Islet precursor cell (in vitro differentiated cells): ENCODE data around the gene HPCA.
"Not testable (repeated sequence)": the region's sequence is repeated elsewhere in the genome, so short reads cannot be mapped to it uniquely, and the experiment has no call there.

Source experiments
- DNase-seq: peaks from one replicate; pipeline ENCODE4 v3.0.0-alpha.2; 2018

HPCA gene

GRCh38 chr1:32903991-32904785 is 17.9 kb downstream of the HPCA start:
- no peak for DNase-seq

- no peak for DNase-seq
Observed at GRCh38 chr1:32904797-32905196, 18.5 kb downstream of the HPCA start.

- DNase-seq, result not testable (repeated sequence)
Observed at GRCh38 chr1:32905588-32905987, 19.3 kb downstream of the HPCA start.

DNA sequence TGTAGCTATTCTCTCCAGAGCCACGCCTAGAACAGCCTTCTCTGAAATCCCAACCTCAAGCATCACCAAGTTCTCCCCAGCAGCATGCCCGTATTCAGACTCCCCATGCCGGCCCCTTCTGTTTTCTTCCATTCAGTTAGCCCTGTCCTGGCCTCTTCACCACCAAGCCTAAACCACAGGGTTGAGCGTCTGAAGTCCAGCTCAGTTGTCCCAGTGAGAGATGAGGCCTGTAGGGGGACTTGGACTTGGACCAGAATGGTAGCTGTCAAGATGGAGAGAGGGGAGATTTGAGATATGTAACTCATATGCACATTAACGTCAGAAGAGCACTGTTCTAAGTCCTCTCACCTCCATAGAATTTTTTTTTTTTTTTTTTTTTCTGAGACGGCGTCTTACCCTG is 20.4 kb downstream of the HPCA start:
- no peak for DNase-seq

DNA sequence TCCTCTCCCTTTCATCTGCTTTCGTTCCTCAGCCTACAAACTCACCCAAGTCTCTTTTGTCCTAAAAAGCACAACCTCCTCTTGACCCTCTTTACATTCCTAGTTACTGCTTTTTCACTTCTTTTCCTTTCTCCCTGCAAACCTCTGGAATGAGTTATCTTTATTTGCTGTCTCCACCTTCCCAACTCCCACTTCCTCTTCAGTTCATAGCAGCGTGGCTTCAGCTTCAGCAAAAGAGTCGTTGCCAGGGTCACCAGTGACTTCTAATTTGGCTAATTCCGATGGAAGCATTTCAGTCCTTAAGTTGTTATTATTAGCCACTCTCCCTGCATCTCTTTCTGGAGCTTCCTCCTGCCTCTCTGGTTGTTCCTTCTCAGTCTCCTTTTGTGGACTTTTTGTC is 21.1 kb downstream of the HPCA start:
- DNase-seq, result no peak

GRCh38 chr1:32910319-32910718 is 24.0 kb downstream of the HPCA start:
- DNase-seq, result no peak

- no peak for DNase-seq
Observed at GRCh38 chr1:32915766-32916706, 29.7 kb downstream of the HPCA start.

- DNase-seq, result no peak
Observed at GRCh38 chr1:32917521-32917920, 31.2 kb downstream of the HPCA start.

- DNase-seq, result no peak
Observed at GRCh38 chr1:32918179-32918578, 31.9 kb downstream of the HPCA start.

DNA sequence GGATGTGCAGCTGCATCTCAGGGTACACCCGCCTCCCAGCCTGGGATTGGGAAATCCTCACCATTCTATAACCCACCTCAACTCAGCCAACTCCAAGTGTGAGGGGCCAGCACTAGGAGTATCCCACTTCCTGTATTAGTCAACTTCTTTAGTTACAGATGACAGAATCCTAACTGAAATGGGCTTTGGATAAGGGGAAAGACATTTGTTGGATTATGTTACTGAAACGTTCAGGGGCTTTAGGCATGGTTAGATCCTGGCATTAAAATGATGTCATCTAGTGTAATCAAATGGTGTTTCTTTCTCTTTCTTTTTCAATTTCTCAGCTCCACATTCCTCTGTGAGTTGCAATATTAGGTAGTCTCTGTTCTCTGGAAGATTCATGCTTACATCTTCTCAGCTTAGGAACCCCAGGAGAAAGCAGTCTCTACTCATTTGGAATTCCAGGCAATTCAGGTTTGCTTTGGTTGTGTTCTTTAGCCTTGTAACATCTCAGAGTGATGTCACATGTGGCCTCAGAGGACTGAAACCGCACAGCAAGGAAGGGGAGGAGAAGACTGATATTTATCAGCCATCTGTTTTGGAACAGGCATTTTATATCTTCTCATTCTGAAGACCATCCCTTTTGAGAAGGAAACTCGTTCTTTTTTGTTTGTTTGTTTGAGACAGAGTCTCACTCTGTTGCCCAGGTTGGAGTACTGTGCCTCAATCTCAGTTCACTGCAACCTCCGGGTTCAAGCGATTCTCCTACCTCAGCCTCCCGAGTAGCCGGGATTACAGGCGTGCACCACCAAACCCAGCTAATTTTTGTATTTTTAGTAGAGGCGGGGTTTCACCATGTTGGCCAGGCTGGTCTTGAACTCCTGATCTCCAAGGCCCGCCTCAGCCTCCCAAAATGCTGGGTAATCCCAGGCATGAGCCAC is 33.8 kb downstream of the HPCA start:
- DNase-seq, result no peak

DNA sequence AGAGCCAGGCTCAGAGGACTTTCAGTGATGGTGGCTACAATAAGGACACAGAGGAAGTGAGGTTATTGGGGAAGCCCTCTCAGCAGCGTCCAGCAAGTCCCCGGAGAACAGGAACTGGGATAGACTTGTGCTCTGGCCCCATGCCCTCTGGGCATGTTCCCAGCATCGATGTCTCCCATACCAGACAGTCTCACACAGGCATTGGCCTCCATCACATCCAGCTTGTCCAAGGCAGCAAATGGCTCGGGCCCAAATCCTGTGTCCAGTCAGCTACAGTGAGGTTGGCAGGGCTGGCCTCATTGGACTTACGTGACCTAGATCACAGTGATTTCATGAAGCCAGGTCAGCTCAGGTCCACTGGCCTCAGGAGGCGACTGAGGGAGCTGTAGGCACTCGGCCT is 34.5 kb downstream of the HPCA start:
- DNase-seq, result peak; percentile 71

DNA sequence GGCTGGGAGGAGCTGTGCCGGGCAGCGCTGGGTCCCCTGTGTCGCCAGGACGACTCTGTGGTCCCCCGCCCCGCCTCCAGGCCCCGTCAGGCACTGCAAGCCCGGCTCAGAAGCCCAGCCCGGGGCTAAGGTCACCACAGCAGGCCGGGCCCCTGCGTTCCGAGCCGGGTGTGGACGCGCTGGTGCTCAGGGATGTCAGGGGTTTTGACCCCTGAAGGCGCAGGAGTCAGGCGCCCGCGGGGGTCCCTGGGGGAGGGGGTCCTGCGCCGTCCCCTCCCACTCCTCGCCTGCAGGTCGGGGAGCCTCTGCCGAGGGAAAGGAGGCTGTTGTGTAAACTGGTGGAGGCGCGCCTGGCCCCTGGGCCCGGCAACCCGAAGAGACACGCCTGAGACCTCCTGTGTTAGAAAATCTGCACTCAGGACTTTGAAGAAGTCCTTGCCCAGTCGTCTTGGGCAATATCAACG is 38.6 kb downstream of the HPCA start:
- peak; percentile 83 for DNase-seq

GRCh38 chr1:32925403-32926162 is 39.3 kb downstream of the HPCA start:
- DNase-seq, result peak; percentile 91

- no peak for DNase-seq
Observed at GRCh38 chr1:32926562-32926961, 40.3 kb downstream of the HPCA start.

- DNase-seq, result no peak
Observed at GRCh38 chr1:32927441-32927840, 41.1 kb downstream of the HPCA start.

GRCh38 chr1:32928285-32928684 is 42.0 kb downstream of the HPCA start:
- no peak for DNase-seq

DNA sequence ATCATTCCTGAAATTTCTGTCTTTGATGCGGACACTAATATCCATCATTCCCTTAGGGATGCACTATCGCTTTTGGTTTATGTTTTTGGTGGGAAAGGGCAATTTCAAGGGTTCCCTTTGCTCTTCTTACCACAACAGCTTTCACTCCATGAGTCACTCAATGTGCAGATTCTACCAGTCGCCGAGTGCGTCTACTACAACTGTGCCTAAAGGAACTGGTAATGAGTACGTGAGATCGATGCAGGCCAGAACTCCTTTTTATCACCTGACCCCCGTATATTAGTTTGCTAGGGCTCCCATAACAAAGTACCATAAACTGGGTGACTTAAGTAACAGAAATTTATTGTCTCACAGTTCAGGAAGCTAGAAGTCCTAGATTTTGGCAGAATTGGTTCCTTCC is 42.4 kb downstream of the HPCA start:
- DNase-seq, result peak; percentile 63

DNA sequence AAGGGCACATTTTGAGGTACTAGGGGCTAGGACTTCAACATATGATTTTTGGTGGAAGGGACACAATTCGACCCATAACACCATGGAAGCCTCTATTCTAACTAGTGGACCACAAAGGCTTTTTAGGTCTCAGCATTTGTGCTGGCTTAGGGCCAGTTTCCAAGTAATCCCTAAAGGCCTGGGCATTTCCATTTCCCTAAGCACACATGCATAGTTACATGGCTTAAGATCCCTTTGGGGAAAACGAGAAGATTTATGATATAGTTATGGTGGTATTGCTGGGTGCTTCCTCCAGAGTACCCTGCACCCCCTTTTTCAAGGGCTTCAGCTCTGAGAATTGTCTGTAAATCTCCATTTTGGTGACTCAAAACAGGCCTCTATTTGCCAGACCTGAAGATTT is 43.1 kb downstream of the HPCA start:
- DNase-seq, result no peak

DNA sequence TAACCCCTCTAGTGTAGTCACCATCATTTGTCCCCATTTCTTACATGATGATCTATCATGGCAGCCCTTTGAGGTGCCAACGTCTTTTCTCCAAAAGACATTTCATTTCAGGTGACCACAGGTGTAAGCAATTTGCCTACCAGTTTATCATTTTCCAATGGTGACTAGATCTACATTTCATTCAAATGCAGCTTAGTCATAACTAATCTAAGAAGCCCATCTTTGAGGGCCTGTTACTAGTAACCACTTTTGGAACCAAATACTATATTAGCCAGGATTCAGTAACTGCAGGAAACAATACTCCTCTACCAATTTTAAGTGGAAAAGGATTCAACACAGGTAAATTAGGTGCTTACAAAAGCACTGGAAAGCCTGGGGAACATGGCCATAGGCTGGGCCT is 45.5 kb downstream of the HPCA start:
- no peak for DNase-seq

DNA sequence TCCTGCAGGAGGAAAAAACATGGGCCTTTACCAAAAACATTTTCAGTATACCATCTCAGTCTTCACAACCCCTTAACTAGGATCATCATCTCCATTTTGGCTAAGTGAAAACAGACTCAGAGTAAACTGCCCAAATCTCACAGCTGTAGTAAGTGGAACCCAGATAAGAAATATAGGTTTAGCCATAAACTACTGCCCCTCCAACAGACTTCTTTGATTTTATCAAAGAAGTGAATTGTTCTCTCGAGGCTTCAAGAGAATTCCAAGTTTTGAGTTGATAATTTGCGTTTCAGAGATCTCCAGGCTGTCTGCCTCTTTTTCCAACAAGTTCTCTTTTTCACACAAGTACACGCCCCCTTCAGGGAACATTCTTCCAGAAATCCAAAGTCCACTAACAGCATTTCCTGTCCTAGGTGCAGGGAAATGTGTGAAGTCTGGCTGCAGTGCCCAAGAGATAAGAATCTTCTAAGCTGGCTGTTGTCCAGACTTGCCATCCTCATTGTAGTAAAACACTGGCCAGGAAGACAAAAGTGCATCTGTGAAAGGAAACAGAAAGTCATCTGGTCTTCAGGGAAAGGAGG is 47.5 kb downstream of the HPCA start:
- DNase-seq, result peak; percentile 94

GRCh38 chr1:32934535-32934934 is 48.2 kb downstream of the HPCA start:
- no peak for DNase-seq

DNA sequence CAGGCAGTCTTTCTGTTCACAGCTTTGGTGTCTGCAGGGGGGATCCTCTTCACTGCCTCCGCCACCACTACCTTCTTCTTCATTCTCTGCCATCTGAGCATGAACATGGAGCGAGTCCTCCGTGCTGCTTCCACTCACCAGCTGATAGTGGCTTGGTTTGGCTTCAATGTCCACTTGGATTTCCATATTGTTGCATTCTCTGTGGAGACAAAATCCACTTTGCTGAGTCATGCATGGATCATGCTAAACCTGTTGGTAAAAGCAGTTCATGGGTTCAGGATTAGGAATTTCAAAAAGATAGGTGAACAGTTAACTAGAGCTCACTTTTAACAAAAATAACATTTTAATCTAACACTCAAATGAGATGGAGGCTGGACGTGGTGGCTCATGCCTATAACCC is 50.8 kb downstream of the HPCA start:
- no peak for DNase-seq
